ENCODE measurements around the gene RPL4.

Gene RPL4

GRCh38 chr15:66504563-66505429 lies at the start of gene RPL4, which contains the start of gene ZWILCH:
RPL4 (minus strand) TSS chr15:66504855; CDS start chr15:66504790, 65 bp downstream.
ZWILCH (plus strand) TSS chr15:66505326; CDS start chr15:66505339, 13 bp downstream.
- peak; percentile 93 for DNase-seq (ENCODE audit: low read depth)
- no peak for TF ChIP-seq CTCF (conservative IDR thresholded peaks at IDR 0.05; ENCODE audit: low read length)
- H3K4me3 ChIP-seq (ENCODE audit: low read length): peak within 1 kb of the TSS; percentile 98

- no peak for TF ChIP-seq CTCF (conservative IDR thresholded peaks at IDR 0.05; ENCODE audit: low read length)
- H3K4me3 ChIP-seq (ENCODE audit: low read length): no peak overlapping the region
- no peak for DNase-seq (ENCODE audit: low read depth)
Observed at GRCh38 chr15:66545255-66545654, 40.6 kb upstream of the RPL4 start.

DNA sequence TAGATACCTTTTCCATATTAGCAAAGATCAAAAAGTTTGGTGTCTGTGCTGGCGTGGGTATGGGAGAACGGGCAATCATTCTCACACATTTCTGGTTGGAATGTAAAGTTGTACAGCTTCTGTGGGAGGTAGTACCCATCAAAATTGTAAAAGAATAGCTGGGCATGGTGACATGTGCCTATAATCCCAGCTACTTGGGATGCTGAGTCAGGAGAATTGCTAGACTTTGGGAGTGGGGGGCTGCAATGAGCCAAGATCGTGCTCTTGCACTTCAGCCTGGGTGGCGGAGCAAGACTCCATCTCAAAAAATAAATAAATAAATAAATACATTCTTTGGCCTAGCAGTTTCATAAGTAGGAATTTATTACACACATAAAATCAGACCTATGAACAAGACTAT lies 38.2 kb upstream of the RPL4 start:
- no peak for TF ChIP-seq CTCF (conservative IDR thresholded peaks at IDR 0.05; ENCODE audit: low read length)
- DNase-seq (ENCODE audit: low read depth): no peak
- H3K4me3 ChIP-seq (ENCODE audit: low read length): no peak overlapping the region

GRCh38 chr15:66535056-66535455 lies 30.4 kb upstream of the RPL4 start:
- no peak for DNase-seq (ENCODE audit: low read depth)
- H3K4me3 ChIP-seq (ENCODE audit: low read length): no peak overlapping the region
- no peak for TF ChIP-seq CTCF (conservative IDR thresholded peaks at IDR 0.05; ENCODE audit: low read length)

DNA sequence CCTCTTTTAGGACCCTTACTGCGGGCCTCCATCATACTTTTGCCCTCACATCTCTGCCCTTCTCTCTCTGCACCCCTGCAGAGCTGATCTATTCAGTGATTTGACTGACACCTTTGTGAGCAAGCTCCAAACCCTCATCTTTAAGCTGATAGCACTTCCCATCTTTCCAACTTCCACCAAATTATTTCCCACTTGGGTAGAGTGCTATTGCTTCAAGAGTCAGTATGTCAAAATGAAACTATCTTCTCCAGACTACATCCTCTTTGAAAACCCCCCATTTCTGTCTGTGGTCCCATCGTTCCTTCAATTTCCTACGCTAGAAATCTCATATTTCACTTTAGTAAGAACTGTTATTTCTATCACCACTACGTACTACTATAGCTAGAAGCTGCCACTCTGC lies 20.2 kb upstream of the RPL4 start:
- no peak overlapping the region for H3K4me3 ChIP-seq (ENCODE audit: low read length)
- TF ChIP-seq CTCF (conservative IDR thresholded peaks at IDR 0.05; ENCODE audit: low read length): no peak
- DNase-seq (ENCODE audit: low read depth): no peak

GRCh38 chr15:66523926-66524325 lies 19.3 kb upstream of the RPL4 start:
- no peak overlapping the region for H3K4me3 ChIP-seq (ENCODE audit: low read length)
- no peak for DNase-seq (ENCODE audit: low read depth)
- no peak for TF ChIP-seq CTCF (conservative IDR thresholded peaks at IDR 0.05; ENCODE audit: low read length)

- no peak for TF ChIP-seq CTCF (conservative IDR thresholded peaks at IDR 0.05; ENCODE audit: low read length)
- H3K4me3 ChIP-seq (ENCODE audit: low read length): no peak overlapping the region
- peak; percentile 36 for DNase-seq (ENCODE audit: low read depth)
Observed at GRCh38 chr15:66515901-66516322, 11.3 kb upstream of the RPL4 start.
